ENCODE measurements around the gene CXCL12.

- TF ChIP-seq POLR2A (IDR thresholded peaks at IDR 0.05; ENCODE audit: low read length) (no peak), GATA1 (IDR thresholded peaks at IDR 0.05; ENCODE audit: low read depth, low read length) (no peak)
These were observed 31.3 kb upstream of the CXCL12 start for GRCh38 chr10:44416021-44416771.
